Sigmoid colon (tissue), 7 donors: ENCODE results near the gene HUS1. TPM values are rescaled to one million over a fixed set of nuclear protein-coding genes. Genes with fewer than 3 reads are reported as not detected.
A peak's percentile ranks its signal among the peaks of the same experiment; 100 is the strongest.

Source experiments
- DNase-seq: peaks from one replicate; pipeline ENCODE4 v3.0.0-alpha.2; 2019
- H3K27ac ChIP-seq, 4 donors: fragments of 200-600 bp; sonication (generic); one replicate each; pipeline ENCODE4 v1.5.1; 2016 to 2019; ENCODE audit warnings: mild to moderate bottlenecking in 1 of 4
- H3K27me3 ChIP-seq, 3 donors: fragments of 200-600 bp; sonication (generic); one replicate each; pipeline ENCODE4 v1.5.1; 2019; ENCODE audit warnings: mild to moderate bottlenecking in 1 of 3
- H3K36me3 ChIP-seq, 4 donors: fragments of 200-600 bp; sonication (generic); one replicate each; pipeline ENCODE4 v1.5.1; 2016 to 2019
- H3K4me1 ChIP-seq, 4 donors: fragments of 200-600 bp; sonication (generic); one replicate each; pipeline ENCODE4 v1.5.1; 2017 to 2019
- H3K4me3 ChIP-seq, 4 donors: fragments of 200-600 bp; sonication (generic); one replicate each; pipeline ENCODE4 v1.5.1; 2017 to 2019; ENCODE audit warnings: mild to moderate bottlenecking in 2 of 4, moderate library complexity in 1 of 4
- H3K9me3 ChIP-seq, 4 donors: fragments of 200-600 bp in 3 of 4; sonication (generic) in 3 of 4; one replicate each; pipeline versions ENCODE4 v1.5.1 to v1.6.1; 2013 to 2019
- EP300 ChIP-seq, 4 donors: sonication (generic); formaldehyde crosslinking; IDR thresholded peaks; one replicate each; pipeline ENCODE4 v1.6.1; 2017; ENCODE audit warnings: antibody characterized with exemption in 4 of 4
- POLR2A ChIP-seq, 2 donors: fragments of 450-650 bp; IDR thresholded peaks; one replicate each; pipeline ENCODE4 v1.6.1; 2016; ENCODE audit warnings: antibody characterized with exemption in 2 of 2, mild to moderate bottlenecking in 2 of 2, moderate library complexity in 2 of 2
- POLR2AphosphoS5 ChIP-seq, 4 donors: sonication (generic); formaldehyde crosslinking; IDR thresholded peaks; one replicate each; pipeline ENCODE4 v1.6.1; 2017; ENCODE audit warnings: antibody characterized with exemption in 4 of 4
- WGBS, 2 donors: extraction: QIAGEN DNeasy Blood & Tissue Kit; methylation state at CpG; one replicate each; pipeline ENCODE4 v1.1.7; 2013; 5-methylcytosine and 5-hydroxymethylcytosine counted together
- intact Hi-C: fragments of 100-400 bp; cut with DNase I; formaldehyde crosslinking; loops from one replicate; pipeline ENCODE4 v1.15.1; 2023
- polyA plus RNA-seq, 3 donors: library from polyadenylated mRNA; stranded (reverse); fragments of 200-250 nt; gene quantifications; one replicate each; pipeline ENCODE4 v1.2.3, GENCODE V29; 2013
- total RNA-seq, 4 donors: library from RNA; depleted of rRNA; stranded (reverse); fragments of >200 nt; gene quantifications; one replicate each; pipeline ENCODE4 v1.1.0, GENCODE V29; 2016
- TF ChIP-seq, protein P1 (sequence below), 4 experiments: fragments of 450-650 bp in 3 of 4; fragments of 200-600 bp in 1 of 4; IDR thresholded peaks; one replicate each; pipeline ENCODE4 v1.5.1; 2016 to 2019; ENCODE audit warnings: antibody characterized with exemption in 4 of 4, mild to moderate bottlenecking in 3 of 4, moderate library complexity in 2 of 4
- donor health status: healthy with polysubstance abuse.
- donor health status: Bipolar disorder and iron deficiency.
- donor health status: healthy.

Gene HUS1
- total and polyA plus RNA-seq, 7 donors = 15.7 to 35.0 (median 23.5) TPM

- H3K4me1 ChIP-seq = peaks cover 0 to 10% (median 7%) of the 10 kb centered on the region in 4 donors
- no peak for DNase-seq
- intact Hi-C loops = no loop called here
- TF ChIP-seq POLR2AphosphoS5 (IDR thresholded peaks at IDR 0.05) = no peak
- TF ChIP-seq, protein P1, sequence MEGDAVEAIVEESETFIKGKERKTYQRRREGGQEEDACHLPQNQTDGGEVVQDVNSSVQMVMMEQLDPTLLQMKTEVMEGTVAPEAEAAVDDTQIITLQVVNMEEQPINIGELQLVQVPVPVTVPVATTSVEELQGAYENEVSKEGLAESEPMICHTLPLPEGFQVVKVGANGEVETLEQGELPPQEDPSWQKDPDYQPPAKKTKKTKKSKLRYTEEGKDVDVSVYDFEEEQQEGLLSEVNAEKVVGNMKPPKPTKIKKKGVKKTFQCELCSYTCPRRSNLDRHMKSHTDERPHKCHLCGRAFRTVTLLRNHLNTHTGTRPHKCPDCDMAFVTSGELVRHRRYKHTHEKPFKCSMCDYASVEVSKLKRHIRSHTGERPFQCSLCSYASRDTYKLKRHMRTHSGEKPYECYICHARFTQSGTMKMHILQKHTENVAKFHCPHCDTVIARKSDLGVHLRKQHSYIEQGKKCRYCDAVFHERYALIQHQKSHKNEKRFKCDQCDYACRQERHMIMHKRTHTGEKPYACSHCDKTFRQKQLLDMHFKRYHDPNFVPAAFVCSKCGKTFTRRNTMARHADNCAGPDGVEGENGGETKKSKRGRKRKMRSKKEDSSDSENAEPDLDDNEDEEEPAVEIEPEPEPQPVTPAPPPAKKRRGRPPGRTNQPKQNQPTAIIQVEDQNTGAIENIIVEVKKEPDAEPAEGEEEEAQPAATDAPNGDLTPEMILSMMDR (IDR thresholded peaks at IDR 0.05) = no peak
- TF ChIP-seq POLR2A (IDR thresholded peaks at IDR 0.05) = no peak
- no peak for TF ChIP-seq EP300 (IDR thresholded peaks at IDR 0.05)
- H3K36me3 ChIP-seq = no peaks in the 10 kb centered on the region
- no peak overlapping the region for H3K4me3 ChIP-seq
- H3K27me3 ChIP-seq = no peaks in the 10 kb centered on the region
- no peaks in the 10 kb centered on the region for H3K9me3 ChIP-seq
- H3K27ac ChIP-seq = no peak overlapping the region
Observed at GRCh38 chr7:48016641-48017040, 37.2 kb upstream of the HUS1 start.

- Histone ChIP-seq H3K9me3 (no peaks in the 10 kb centered on the region), H3K36me3 (no peaks in the 10 kb centered on the region), H3K27me3 (no peaks in the 10 kb centered on the region), H3K27ac (peak overlapping the region in 2 of 4 donors; percentile 16 to 19), H3K4me3 (no peak overlapping the region), H3K4me1 (peaks cover 0 to 15% (median 7%) of the 10 kb centered on the region in 4 donors)
- no peak for DNase-seq
- peak in 2 of 4 donors; percentile 73 to 75 for TF ChIP-seq POLR2AphosphoS5 (IDR thresholded peaks at IDR 0.05)
- TF ChIP-seq POLR2A (IDR thresholded peaks at IDR 0.05) = no peak
- intact Hi-C loops = no loop called here
- 81 to 84% methylated on average over 3 of the region's 3 CpGs for WGBS, 2 donors
Observed at GRCh38 chr7:48011951-48012350, 32.5 kb upstream of the HUS1 start.

- no peak for DNase-seq
- H3K36me3 ChIP-seq = no peaks in the 10 kb centered on the region
- H3K4me3 ChIP-seq = no peak overlapping the region
- peak overlapping the region in 2 of 4 donors; percentile 16 to 19 for H3K27ac ChIP-seq
- no peaks in the 10 kb centered on the region for H3K9me3 ChIP-seq
- WGBS, 2 donors = 71 to 81% methylated on average over 2 of the region's 2 CpGs
- intact Hi-C loops = no loop called here
- no peaks in the 10 kb centered on the region for H3K27me3 ChIP-seq
- peaks cover 0 to 15% (median 7%) of the 10 kb centered on the region in 4 donors for H3K4me1 ChIP-seq
- no peak for TF ChIP-seq POLR2A (IDR thresholded peaks at IDR 0.05)
- TF ChIP-seq EP300 (IDR thresholded peaks at IDR 0.05) = no peak
- TF ChIP-seq, protein P1 (IDR thresholded peaks at IDR 0.05) = no peak
- no peak for TF ChIP-seq POLR2AphosphoS5 (IDR thresholded peaks at IDR 0.05)
Observed at GRCh38 chr7:48011323-48011722, 31.9 kb upstream of the HUS1 start.

GRCh38 chr7:48009954-48010353 is 30.5 kb upstream of the HUS1 start:
- Histone ChIP-seq H3K36me3 (no peaks in the 10 kb centered on the region), H3K27ac (no peak overlapping the region), H3K4me3 (no peak overlapping the region), H3K27me3 (no peaks in the 10 kb centered on the region), H3K9me3 (no peaks in the 10 kb centered on the region), H3K4me1 (peaks cover 0 to 15% (median 7%) of the 10 kb centered on the region in 4 donors)
- TF ChIP-seq EP300 (IDR thresholded peaks at IDR 0.05) = no peak
- TF ChIP-seq, protein P1 (IDR thresholded peaks at IDR 0.05) = no peak
- TF ChIP-seq POLR2A (IDR thresholded peaks at IDR 0.05) = no peak
- TF ChIP-seq POLR2AphosphoS5 (IDR thresholded peaks at IDR 0.05) = no peak
- no peak for DNase-seq
- intact Hi-C loops = no loop called here
- 93% methylated on average over 4 of the region's 4 CpGs for WGBS, 2 donors

DNA sequence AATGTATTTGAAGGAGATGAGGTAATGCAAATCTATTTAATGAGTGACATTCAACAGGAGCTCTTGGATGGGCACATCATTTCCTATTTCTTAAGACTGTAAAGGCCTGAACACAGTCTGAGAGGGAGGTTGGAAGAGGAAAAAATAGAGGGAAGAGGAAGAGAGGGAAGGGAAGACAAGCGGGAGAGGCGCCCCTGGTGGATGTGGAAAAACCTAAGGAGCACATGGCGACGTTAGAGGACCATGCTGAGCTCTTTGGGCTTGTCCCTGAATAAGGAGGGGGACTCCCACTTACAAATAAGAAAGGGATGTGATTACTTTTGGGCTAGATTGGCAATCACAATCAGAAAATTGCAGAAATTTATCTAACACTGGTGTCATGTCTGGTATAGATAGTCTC is 29.8 kb upstream of the HUS1 start:
- no peaks in the 10 kb centered on the region for H3K36me3 ChIP-seq
- H3K4me1 ChIP-seq = peaks cover 0 to 15% (median 7%) of the 10 kb centered on the region in 4 donors
- no peaks in the 10 kb centered on the region for H3K27me3 ChIP-seq
- no peaks in the 10 kb centered on the region for H3K9me3 ChIP-seq
- 90 to 94% methylated on average over 4 of the region's 4 CpGs for WGBS, 2 donors
- no peak overlapping the region for H3K27ac ChIP-seq
- no peak overlapping the region for H3K4me3 ChIP-seq
- no peak for TF ChIP-seq POLR2AphosphoS5 (IDR thresholded peaks at IDR 0.05)
- no peak for TF ChIP-seq EP300 (IDR thresholded peaks at IDR 0.05)
- DNase-seq = no peak
- intact Hi-C loops = no loop called here

DNA sequence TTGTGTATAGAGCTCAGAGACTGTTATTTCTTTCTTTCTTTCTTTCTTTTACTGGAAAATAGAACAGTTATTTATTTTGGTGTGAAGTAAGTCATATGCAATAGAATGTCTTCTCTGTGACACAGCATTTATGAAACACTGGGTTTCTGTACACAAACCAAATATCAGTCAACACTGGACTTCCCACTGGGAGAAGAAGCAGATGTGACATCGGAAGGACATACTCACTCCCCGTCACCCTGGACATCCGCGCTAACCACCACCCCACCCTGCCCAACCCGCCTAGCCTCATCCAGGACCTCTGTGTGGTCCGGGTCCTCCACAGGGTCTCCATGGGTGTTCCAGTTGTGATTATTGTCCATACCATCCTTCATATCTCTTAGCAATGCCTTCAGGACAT is 27.5 kb upstream of the HUS1 start:
- H3K4me1 ChIP-seq = peaks cover 0 to 8% (median 2%) of the 10 kb centered on the region in 4 donors

More for the DNA sequence above, 27.5 kb upstream of the HUS1 start:
- no peak overlapping the region for H3K4me3 ChIP-seq
- H3K27me3 ChIP-seq = no peaks in the 10 kb centered on the region
- no peaks in the 10 kb centered on the region for H3K9me3 ChIP-seq
- no peak for TF ChIP-seq POLR2AphosphoS5 (IDR thresholded peaks at IDR 0.05)
- no peak for TF ChIP-seq POLR2A (IDR thresholded peaks at IDR 0.05)
- TF ChIP-seq EP300 (IDR thresholded peaks at IDR 0.05) = no peak
- TF ChIP-seq, protein P1 (IDR thresholded peaks at IDR 0.05) = no peak
- intact Hi-C loops = no loop called here
- WGBS, 2 donors = 92 to 96% methylated on average over 6 of the region's 6 CpGs
- no peaks in the 10 kb centered on the region for H3K36me3 ChIP-seq
- H3K27ac ChIP-seq = no peak overlapping the region
- DNase-seq = no peak
